Subcutaneous adipose tissue (tissue), 4 donors: ENCODE measurements around the gene ZIC3. TPM values are rescaled to one million over a fixed set of nuclear protein-coding genes. Genes with fewer than 3 reads are reported as not detected.

Experiments
- CTCF ChIP-seq: fragments of 450-650 bp; IDR thresholded peaks from one replicate; pipeline ENCODE4 v1.5.1; 2016; ENCODE audit warnings: low read depth, mild to moderate bottlenecking, control low read depth, antibody characterized with exemption, moderate library complexity
- small RNA-seq: library from RNA; depleted of rRNA; stranded (forward); fragments of <200 nt; gene quantifications from one replicate; pipeline ENCODE3, GENCODE V24; 2016
- total RNA-seq, 4 donors: library from RNA; depleted of rRNA; stranded (reverse); fragments of >200 nt; gene quantifications; one replicate each; pipeline ENCODE4 v1.1.0, GENCODE V29; 2016

Gene ZIC3
- total RNA-seq, 4 donors from 2014 or later: not detected

GRCh38 chrX:137575596-137576255, 9.8 kb downstream of the ZIC3 start:
- TF ChIP-seq CTCF: no peak

GRCh38 chrX:137587151-137587550, 21.2 kb downstream of the ZIC3 start:
- TF ChIP-seq CTCF: no peak

GRCh38 chrX:137600769-137601168, 34.8 kb downstream of the ZIC3 start:
- no peak for TF ChIP-seq CTCF

Small RNA genes within 50 kb of the gene (small RNA-seq; reads per million reads assigned to genes)
- not detected for gene RN7SL325P
